Globus pallidus (tissue), 1 donor: ENCODE data around the gene GOLGA8Q.
"Not testable (repeated sequence)": the region's sequence is repeated elsewhere in the genome, so short reads cannot be mapped to it uniquely, and the experiment has no call there.

ENCODE experiments used
- DNase-seq: peaks from one replicate; pipeline ENCODE4 v3.0.0-alpha.2; 2015; ENCODE audit warnings: low spot score

The GOLGA8Q gene

GRCh38 chr15:30551750-30552149 lies at the start of gene GOLGA8Q:
Gene GOLGA8Q, plus strand, starts transcription at chr15:30552050. Its CDS starts 28 bp downstream, at chr15:30552078.
- DNase-seq: not testable (repeated sequence)

- DNase-seq: not testable (repeated sequence)
Measured at GRCh38 chr15:30502904-30503781, 48.7 kb upstream of the GOLGA8Q start.

GRCh38 chr15:30504162-30504843 lies 47.5 kb upstream of the GOLGA8Q start:
- DNase-seq: not testable (repeated sequence)

GRCh38 chr15:30514545-30514944 lies 37.3 kb upstream of the GOLGA8Q start:
- not testable (repeated sequence) for DNase-seq

GRCh38 chr15:30523453-30524243 lies 28.2 kb upstream of the GOLGA8Q start:
- DNase-seq: not testable (repeated sequence)

GRCh38 chr15:30525912-30526311 lies 25.9 kb upstream of the GOLGA8Q start:
- DNase-seq: not testable (repeated sequence)

GRCh38 chr15:30529049-30529448 lies 22.8 kb upstream of the GOLGA8Q start:
- not testable (repeated sequence) for DNase-seq

GRCh38 chr15:30566949-30567348 lies 15.1 kb downstream of the GOLGA8Q start:
- DNase-seq: not testable (repeated sequence)

- not testable (repeated sequence) for DNase-seq
Measured at GRCh38 chr15:30573012-30573491, 21.2 kb downstream of the GOLGA8Q start.

GRCh38 chr15:30579394-30579970 lies 27.6 kb downstream of the GOLGA8Q start:
- not testable (repeated sequence) for DNase-seq

- DNase-seq: not testable (repeated sequence)
Measured at GRCh38 chr15:30580716-30581115, 28.9 kb downstream of the GOLGA8Q start.

- not testable (repeated sequence) for DNase-seq
Measured at GRCh38 chr15:30598953-30599352, 47.1 kb downstream of the GOLGA8Q start.

- not testable (repeated sequence) for DNase-seq
Measured at GRCh38 chr15:30603796-30604195, 51.9 kb downstream of the GOLGA8Q start, which contains the start of gene GOLGA8H. Gene GOLGA8H, plus strand, starts transcription at chr15:30604028. Its CDS starts 98 bp downstream, at chr15:30604126.
